DMS114 treated with DMSO at 0.1 percent for 48 hours (cell line): ENCODE measurements around the gene C8B.

ENCODE experiments used
- DNase-seq: peaks from one replicate; lab custom pipeline; 2025; ENCODE audit not compliant: unreplicated experiment; lab: John Stamatoyannopoulos, UW

Gene C8B

DNA sequence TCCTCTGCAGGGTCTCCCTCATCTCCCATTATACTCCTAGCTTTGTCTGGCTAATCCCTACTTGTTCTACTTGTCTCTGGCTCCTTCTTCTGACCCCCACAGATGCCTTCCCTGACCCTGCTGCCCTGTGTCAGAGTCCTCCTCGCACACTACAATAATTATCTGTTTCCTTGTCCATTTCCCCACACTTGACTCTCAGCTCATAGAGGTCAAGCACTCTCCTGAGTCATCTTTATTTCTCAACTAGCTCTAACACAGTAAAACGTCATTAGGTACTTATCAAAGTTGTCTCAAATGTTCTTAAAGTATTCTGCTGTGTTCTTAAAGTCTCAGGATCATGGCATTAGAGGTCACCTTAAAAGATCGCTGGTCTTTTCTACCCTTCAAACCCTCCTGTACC, 64.1 kb downstream of the C8B start:
- DNase-seq: no peak

DNA sequence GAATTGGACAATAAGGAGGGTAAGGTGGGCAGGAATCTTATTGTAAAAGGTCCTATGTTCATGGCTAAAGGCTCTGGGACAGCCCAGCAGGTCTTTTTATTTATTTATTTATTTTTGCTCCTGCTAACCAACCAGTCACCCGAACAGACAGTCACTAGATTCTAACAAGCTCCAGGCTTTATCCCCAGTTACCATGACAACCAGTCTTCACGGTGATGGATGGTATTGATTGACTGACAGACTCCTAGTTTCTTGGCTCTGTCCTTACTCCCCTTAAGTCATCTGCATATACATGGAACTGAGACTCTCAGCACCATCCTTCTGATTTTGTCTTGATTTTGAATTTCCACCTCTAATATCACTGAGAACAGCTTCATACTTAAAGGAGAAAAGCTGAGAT, 66.9 kb downstream of the C8B start:
- DNase-seq: no peak

- no peak for DNase-seq
Observed at GRCh38 chr1:56898005-56898373, 67.8 kb downstream of the C8B start.

DNA sequence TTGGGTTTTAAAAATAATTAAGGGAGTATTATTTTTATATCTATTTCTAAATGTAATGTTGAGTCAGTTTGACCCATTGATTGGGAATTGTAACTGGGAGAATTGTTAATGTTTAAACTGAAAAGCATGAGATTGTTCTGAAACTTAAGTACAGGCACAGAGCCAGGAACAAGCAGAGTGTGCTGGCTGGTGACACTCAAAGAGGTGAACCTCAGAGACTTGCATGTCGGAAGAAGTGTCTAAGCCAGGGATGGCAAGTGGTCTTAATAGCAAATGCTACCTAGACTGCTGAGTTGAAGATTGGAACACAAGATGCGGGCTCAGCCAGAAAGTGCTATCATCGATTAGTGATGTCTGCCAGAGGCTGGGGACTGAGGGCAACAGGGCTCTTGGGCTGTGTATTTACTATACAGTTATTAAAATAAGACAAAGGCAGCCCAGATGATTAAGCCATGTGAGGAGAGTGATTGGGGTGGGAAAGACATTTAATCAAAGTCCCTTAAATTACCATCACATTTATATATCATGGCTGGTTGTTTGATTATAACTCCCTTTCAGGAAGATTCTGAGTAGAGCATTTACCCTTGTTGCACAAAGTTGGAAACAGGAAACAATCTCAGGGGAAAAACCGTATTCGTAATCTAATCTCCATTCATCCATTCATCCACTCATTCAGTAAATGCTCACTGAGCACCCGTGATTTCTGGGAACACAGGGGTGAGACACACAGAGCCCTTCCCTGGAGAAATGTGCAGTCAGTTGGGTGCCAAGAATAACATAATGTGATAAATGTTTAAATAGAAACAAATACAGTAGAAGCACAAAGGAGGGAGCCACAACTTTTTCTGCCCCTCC, 68.4 kb downstream of the C8B start:
- no peak for DNase-seq

GRCh38 chr1:56894014-56894413, 71.8 kb downstream of the C8B start:
- DNase-seq: no peak

DNA sequence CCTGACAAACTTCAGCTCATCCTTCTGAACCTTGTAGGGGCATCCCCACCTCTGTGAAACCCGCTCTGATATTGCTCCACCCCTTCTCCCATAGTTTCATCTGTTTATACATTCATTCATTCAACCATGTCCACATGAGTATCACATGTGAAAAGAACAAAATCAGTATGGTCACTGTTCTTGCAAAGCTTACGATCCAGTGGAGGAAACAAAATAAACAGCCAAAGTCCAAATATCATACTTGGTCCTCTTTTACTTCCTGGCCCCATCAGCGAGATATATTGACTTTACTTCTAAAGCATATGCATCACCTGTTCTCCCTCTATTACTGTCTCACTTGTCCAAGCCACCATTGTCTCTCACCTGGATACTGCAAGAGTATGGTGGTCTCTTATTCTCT, 75.6 kb downstream of the C8B start:
- no peak for DNase-seq

- DNase-seq: no peak
Observed at GRCh38 chr1:56881417-56881816, 84.4 kb downstream of the C8B start.

DNA sequence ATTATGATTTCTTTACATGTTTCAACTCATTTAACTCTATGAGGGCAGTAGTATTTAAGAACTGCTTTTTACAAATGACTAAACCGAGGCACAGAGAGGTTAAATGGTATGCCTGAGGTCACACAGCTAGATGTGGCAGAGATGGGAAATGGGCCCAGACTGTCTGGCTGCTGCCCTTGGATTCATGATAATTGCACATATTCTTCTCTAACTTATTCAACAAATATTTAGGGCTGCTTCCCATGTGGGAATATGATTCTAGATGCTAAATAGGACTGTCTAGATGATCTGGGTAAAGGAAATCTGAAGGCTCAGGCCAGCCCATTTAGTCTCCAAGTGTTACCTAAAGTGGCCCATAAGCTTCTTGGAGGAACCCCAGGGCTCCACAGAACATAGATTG, 85.0 kb downstream of the C8B start:
- no peak for DNase-seq
